Mucosa of rectum (tissue), 2 donors: ENCODE results near the gene TMEM208.

Experiments used
- H3K27ac ChIP-seq, 2 donors: one replicate each; pipeline ENCODE4 v1.7.0; 2013; ENCODE audit warnings: inconsistent platforms in 2 of 2, low read depth in 2 of 2, low read length in 2 of 2
- H3K27me3 ChIP-seq, 2 donors: one replicate each; pipeline ENCODE4 v1.7.0; 2013; ENCODE audit warnings: low read length in 2 of 2; ENCODE audit not compliant: control insufficient read depth in 2 of 2, insufficient read depth in 2 of 2
- H3K36me3 ChIP-seq, 2 donors: one replicate each; pipeline ENCODE4 v1.7.0; 2013; ENCODE audit warnings: low read length in 2 of 2; ENCODE audit not compliant: control insufficient read depth in 2 of 2, insufficient read depth in 2 of 2
- H3K4me1 ChIP-seq, 2 donors: one replicate each; pipeline ENCODE4 v1.7.0; 2013; ENCODE audit warnings: low read length in 2 of 2, mild to moderate bottlenecking in 1 of 2; ENCODE audit not compliant: control insufficient read depth in 2 of 2, insufficient read depth in 2 of 2
- H3K4me3 ChIP-seq, 2 donors: one replicate each; pipeline ENCODE4 v1.7.0; 2013; ENCODE audit warnings: low read length in 2 of 2
- H3K9ac ChIP-seq, 2 donors: one replicate each; pipeline ENCODE4 v1.7.0; 2013; ENCODE audit warnings: low read length in 2 of 2, low read depth in 1 of 2, mild to moderate bottlenecking in 1 of 2
- H3K9me3 ChIP-seq, 2 donors: one replicate each; pipeline ENCODE4 v1.7.0; 2013; ENCODE audit warnings: low read length in 2 of 2; ENCODE audit not compliant: control insufficient read depth in 2 of 2
- donor health status: healthy.
- donor health status: Normal muscosa, but diverticular disease.

TMEM208 gene

GRCh38 chr16:67184995-67185650 lies 41.8 kb upstream of the TMEM208 start:
- no peak overlapping the region for H3K27ac ChIP-seq
- H3K9ac ChIP-seq, result peak overlapping the region; percentile 14 to 93
- no peaks in the 10 kb centered on the region for H3K36me3 ChIP-seq
- peak overlapping the region; percentile 64 to 92 for H3K4me3 ChIP-seq
- H3K9me3 ChIP-seq, result no peaks in the 10 kb centered on the region
- H3K4me1 ChIP-seq, result peaks cover 24% of the 10 kb centered on the region in 2 donors
- peaks cover 0 to 2% of the 10 kb centered on the region in 2 donors for H3K27me3 ChIP-seq

- peaks cover 0 to 2% of the 10 kb centered on the region in 2 donors for H3K27me3 ChIP-seq
- no peaks in the 10 kb centered on the region for H3K9me3 ChIP-seq
- peak overlapping the region; percentile 14 for H3K9ac ChIP-seq
- peaks cover 26 to 29% of the 10 kb centered on the region in 2 donors for H3K4me1 ChIP-seq
- H3K27ac ChIP-seq, result no peak overlapping the region
- peak overlapping the region in 1 of 2 donors; percentile 64 for H3K4me3 ChIP-seq
- no peaks in the 10 kb centered on the region for H3K36me3 ChIP-seq
Measured at GRCh38 chr16:67185651-67186134, 41.2 kb upstream of the TMEM208 start.

- Histone ChIP-seq H3K36me3 (no peaks in the 10 kb centered on the region), H3K4me1 (peaks cover 31 to 32% of the 10 kb centered on the region in 2 donors)
Measured at GRCh38 chr16:67186550-67186950, 40.4 kb upstream of the TMEM208 start.

GRCh38 chr16:67187175-67187890 lies 39.6 kb upstream of the TMEM208 start:
- H3K4me1 ChIP-seq, result peaks cover 34 to 35% of the 10 kb centered on the region in 2 donors
- H3K4me3 ChIP-seq, result no peak overlapping the region
- no peaks in the 10 kb centered on the region for H3K9me3 ChIP-seq
- peaks cover 0 to 2% of the 10 kb centered on the region in 2 donors for H3K27me3 ChIP-seq
- no peaks in the 10 kb centered on the region for H3K36me3 ChIP-seq
- H3K9ac ChIP-seq, result no peak overlapping the region
- H3K27ac ChIP-seq, result no peak overlapping the region

More at GRCh38 chr16:67186550-67186950, 40.4 kb upstream of the TMEM208 start:
- H3K27ac ChIP-seq, result no peak overlapping the region
- no peaks in the 10 kb centered on the region for H3K9me3 ChIP-seq
- no peak overlapping the region for H3K9ac ChIP-seq
- peaks cover 0 to 2% of the 10 kb centered on the region in 2 donors for H3K27me3 ChIP-seq
- H3K4me3 ChIP-seq, result no peak overlapping the region

- Histone ChIP-seq H3K4me3 (no peak overlapping the region), H3K27me3 (peaks cover 0 to 2% of the 10 kb centered on the region in 2 donors), H3K36me3 (peaks cover 0 to 2% of the 10 kb centered on the region in 2 donors), H3K27ac (no peak overlapping the region), H3K4me1 (peaks cover 39% of the 10 kb centered on the region in 2 donors), H3K9me3 (no peaks in the 10 kb centered on the region), H3K9ac (no peak overlapping the region)
Measured at GRCh38 chr16:67188323-67188722, 38.6 kb upstream of the TMEM208 start.

GRCh38 chr16:67188798-67189197 lies 38.1 kb upstream of the TMEM208 start:
- H3K4me3 ChIP-seq, result no peak overlapping the region

GRCh38 chr16:67190041-67190440 lies 36.9 kb upstream of the TMEM208 start, which contains the start of gene EXOC3L1:
Gene EXOC3L1 (minus strand): TSS chr16:67190136. CDS start chr16:67189676, 460 bp downstream.
- H3K36me3 ChIP-seq, result peaks cover 9 to 17% of the 10 kb centered on the region in 2 donors
- no peak within 1 kb of the TSS for H3K27ac ChIP-seq
- H3K9me3 ChIP-seq, result no peaks in the 10 kb centered on the region
- H3K4me3 ChIP-seq, result no peak within 1 kb of the TSS
- no peak within 1 kb of the TSS for H3K9ac ChIP-seq
- H3K4me1 ChIP-seq, result peaks cover 34 to 35% of the 10 kb centered on the region in 2 donors
- H3K27me3 ChIP-seq, result peaks cover 0 to 2% of the 10 kb centered on the region in 2 donors

More at GRCh38 chr16:67188798-67189197, 38.1 kb upstream of the TMEM208 start:
- Histone ChIP-seq H3K9ac (no peak overlapping the region), H3K27me3 (peaks cover 0 to 2% of the 10 kb centered on the region in 2 donors), H3K4me1 (peaks cover 41 to 42% of the 10 kb centered on the region in 2 donors), H3K9me3 (no peaks in the 10 kb centered on the region), H3K27ac (no peak overlapping the region), H3K36me3 (peaks cover 3 to 6% of the 10 kb centered on the region in 2 donors)

- Histone ChIP-seq H3K27me3 (peaks cover 0 to 2% of the 10 kb centered on the region in 2 donors), H3K4me1 (peaks cover 28% of the 10 kb centered on the region in 2 donors), H3K9me3 (no peaks in the 10 kb centered on the region), H3K27ac (no peak overlapping the region), H3K36me3 (peaks cover 16 to 23% of the 10 kb centered on the region in 2 donors), H3K4me3 (no peak overlapping the region), H3K9ac (no peak overlapping the region)
Measured at GRCh38 chr16:67190448-67191399, 36.2 kb upstream of the TMEM208 start.

GRCh38 chr16:67191411-67191994 lies 35.4 kb upstream of the TMEM208 start:
- no peaks in the 10 kb centered on the region for H3K27me3 ChIP-seq
- H3K36me3 ChIP-seq, result peaks cover 24 to 30% of the 10 kb centered on the region in 2 donors
- H3K4me3 ChIP-seq, result peak overlapping the region; percentile 57 to 90
- H3K27ac ChIP-seq, result no peak overlapping the region
- H3K9me3 ChIP-seq, result no peaks in the 10 kb centered on the region
- no peak overlapping the region for H3K9ac ChIP-seq
- peaks cover 26 to 28% of the 10 kb centered on the region in 2 donors for H3K4me1 ChIP-seq
